GM08714 (cell line): ENCODE results near the gene SHLD1.
"Not testable (repeated sequence)": the region's sequence is repeated elsewhere in the genome, so short reads cannot be mapped to it uniquely, and the experiment has no call there.

Experiments used
- H3K4me3 ChIP-seq: fragments of 200-500 bp; sonication (Bioruptor generic); 2 replicates; pipeline ENCODE4 v1.5.1; 2014; ENCODE audit warnings: mild to moderate bottlenecking, low read length, inconsistent platforms
- ZNF274 ChIP-seq: IDR thresholded peaks from 2 replicates; pipeline ENCODE4 v1.6.1; 2012; ENCODE audit warnings: mild to moderate bottlenecking, low read depth, low read length

SHLD1 gene

DNA sequence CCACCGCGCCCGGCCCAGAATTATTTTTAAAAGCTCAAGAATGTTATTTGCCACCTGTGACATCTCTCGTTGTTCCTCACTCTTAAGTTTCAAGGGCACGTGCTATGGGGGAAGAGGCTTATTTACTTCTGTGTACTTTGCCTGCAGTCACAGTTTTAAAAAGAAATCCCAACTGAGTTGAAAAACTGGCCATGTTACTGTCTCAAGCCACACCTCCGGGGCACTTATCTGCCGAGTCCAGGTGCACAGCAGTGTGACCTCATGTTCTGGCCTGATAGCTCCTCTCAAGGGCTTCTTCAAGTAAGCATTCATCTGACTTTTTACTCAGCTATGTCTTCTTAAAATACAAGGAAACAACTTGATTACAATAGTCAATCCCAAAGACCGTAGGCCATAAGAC is 34.5 kb downstream of the SHLD1 start:
- no peak overlapping the region for H3K4me3 ChIP-seq
- no peak for TF ChIP-seq ZNF274

- no peak for TF ChIP-seq ZNF274
- no peak overlapping the region for H3K4me3 ChIP-seq
These were observed 34.9 kb downstream of the SHLD1 start for GRCh38 chr20:5785146-5785545.

- no peak overlapping the region for H3K4me3 ChIP-seq
- TF ChIP-seq ZNF274 = no peak
These were observed 37.0 kb downstream of the SHLD1 start for GRCh38 chr20:5786930-5787795.

GRCh38 chr20:5787796-5788165 is 37.6 kb downstream of the SHLD1 start:
- no peak overlapping the region for H3K4me3 ChIP-seq
- no peak for TF ChIP-seq ZNF274

GRCh38 chr20:5788385-5788895 is 38.2 kb downstream of the SHLD1 start:
- no peak for TF ChIP-seq ZNF274
- no peak overlapping the region for H3K4me3 ChIP-seq

- TF ChIP-seq ZNF274 = no peak
- H3K4me3 ChIP-seq = no peak overlapping the region
These were observed 39.6 kb downstream of the SHLD1 start for GRCh38 chr20:5789827-5790226.

DNA sequence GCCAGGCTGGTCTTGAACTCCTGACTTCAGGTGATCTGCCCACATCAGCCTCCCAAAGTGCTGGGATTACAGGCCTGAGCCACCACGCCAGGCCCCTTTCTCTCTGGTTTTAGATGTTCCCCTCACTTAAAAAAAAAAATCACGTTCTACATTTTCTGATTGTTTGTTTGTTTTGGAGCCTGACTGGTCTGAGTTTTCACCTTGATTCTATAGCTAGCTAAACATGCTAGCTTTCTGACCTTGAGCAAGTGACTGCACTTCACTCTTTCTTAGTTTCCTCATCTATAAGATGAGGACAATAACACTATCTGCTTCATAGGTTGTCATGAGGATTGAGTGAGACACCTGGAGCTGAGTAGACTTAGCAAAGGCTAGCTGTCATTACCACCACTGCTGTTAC is 43.7 kb downstream of the SHLD1 start:
- no peak for TF ChIP-seq ZNF274
- no peak overlapping the region for H3K4me3 ChIP-seq

DNA sequence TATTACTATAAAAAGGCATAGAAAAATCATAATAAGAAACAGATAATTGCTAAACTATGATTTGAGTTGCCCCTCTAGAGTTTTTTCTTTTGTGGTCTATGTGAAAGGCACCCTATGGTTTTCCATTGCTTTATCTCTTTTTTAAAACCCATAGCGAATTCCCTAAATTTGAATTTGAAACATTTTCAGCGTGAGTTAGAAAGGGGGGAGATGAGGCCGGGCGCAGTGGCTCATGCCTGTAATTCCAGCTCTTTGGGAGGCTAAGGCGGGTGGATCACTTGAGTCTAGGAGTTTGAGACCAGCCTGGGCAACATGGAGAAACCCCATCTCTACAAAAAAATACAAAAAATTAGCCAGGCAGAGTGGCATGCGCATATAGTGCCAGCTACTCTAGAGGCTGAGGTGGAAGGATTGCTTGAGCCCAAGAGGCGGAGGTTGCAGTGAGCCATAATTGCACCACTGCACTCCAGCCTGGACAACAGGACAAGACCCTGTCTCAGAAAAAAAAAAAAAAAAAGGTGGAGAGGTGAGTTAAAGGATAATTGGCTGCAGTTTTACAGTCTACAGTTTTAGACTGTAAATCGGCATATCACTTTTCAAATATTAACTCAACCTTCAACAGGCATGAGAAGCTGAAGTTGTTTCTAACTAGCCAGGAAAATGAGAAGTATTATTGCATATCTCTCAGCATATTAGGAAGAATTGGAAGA is 46.3 kb downstream of the SHLD1 start:
- TF ChIP-seq ZNF274 = no peak
- H3K4me3 ChIP-seq = no peak overlapping the region

DNA sequence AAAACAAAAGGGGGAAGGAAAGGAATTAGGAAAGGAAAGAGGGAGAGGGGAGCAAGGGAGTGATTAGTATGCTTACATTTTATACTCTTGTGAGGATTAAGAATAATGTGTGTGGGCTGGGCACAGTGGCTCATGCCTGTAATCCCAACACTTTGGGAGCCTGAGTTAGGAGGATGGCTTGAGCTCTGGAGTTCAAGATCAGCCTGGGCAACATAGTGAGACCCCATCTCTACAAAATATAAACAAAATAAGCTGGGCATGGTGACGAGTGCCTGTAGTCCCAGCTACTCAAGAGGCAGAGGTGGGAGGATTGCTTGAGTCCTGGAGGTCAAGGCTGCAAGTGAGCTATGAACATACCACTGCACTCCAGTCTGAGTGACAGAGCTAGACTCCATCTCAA is 47.0 kb downstream of the SHLD1 start:
- no peak overlapping the region for H3K4me3 ChIP-seq
- TF ChIP-seq ZNF274 = no peak

DNA sequence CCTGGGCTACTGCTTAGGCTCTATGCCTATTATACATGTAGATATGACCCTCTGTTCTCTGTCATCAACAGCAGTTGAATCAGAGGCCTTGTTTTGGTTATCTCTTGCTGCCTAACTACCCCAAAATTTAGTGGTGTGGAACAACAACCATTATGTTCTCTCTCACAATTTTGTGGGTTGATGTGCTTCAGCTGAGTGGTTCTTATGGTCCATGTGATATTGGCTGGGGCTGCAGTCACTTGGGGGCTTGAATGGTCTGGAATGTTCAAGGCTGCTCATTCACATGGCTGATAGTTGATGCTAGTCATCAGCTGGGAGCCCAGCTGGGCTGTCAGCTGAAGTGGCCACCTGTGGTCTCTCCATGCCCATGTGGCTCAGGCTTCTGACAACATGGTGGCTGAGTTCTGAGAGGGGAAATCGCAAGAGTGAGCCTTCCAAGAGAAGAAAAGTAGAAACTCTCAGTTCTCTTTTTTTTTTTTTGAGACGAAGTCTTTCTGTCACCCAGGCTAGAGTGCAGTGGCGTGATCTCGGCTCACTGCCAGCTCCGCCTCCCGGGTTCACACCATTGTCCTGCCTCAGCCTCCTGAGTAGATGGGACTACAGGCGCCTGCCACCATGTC is 47.8 kb downstream of the SHLD1 start:
- no peak for TF ChIP-seq ZNF274
- H3K4me3 ChIP-seq = no peak overlapping the region

DNA sequence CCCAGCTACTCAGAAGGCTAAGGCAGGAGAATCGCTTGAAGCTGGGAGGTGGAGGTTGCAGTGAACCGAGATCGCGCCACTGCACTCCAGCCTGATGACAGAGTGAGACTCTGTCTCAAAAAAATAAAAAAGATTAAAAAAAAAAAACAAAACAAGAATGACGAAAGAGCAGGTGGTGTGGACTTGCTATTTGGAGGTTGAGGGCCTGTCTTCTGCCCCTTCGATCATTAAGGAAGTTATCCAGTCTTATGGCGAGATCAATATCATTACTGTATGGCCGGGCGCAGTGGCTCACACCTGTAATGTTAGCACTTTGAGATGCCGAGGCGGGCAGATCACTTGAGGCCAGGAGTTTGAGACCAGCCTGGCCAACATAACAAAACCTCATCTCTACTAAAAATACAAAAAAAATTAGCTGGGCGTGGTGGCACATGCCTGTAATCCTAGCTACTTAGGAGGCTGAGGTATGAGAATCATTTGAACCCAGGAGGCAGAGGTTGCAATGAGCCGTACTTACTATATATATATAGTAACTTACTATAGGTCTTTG is 53.6 kb downstream of the SHLD1 start:
- H3K4me3 ChIP-seq = not testable (repeated sequence)

- no peak for TF ChIP-seq ZNF274
- H3K4me3 ChIP-seq = no peak overlapping the region
These were observed 56.5 kb downstream of the SHLD1 start for GRCh38 chr20:5806457-5807263.

GRCh38 chr20:5807431-5807830 is 57.2 kb downstream of the SHLD1 start:
- no peak for TF ChIP-seq ZNF274
- no peak overlapping the region for H3K4me3 ChIP-seq

DNA sequence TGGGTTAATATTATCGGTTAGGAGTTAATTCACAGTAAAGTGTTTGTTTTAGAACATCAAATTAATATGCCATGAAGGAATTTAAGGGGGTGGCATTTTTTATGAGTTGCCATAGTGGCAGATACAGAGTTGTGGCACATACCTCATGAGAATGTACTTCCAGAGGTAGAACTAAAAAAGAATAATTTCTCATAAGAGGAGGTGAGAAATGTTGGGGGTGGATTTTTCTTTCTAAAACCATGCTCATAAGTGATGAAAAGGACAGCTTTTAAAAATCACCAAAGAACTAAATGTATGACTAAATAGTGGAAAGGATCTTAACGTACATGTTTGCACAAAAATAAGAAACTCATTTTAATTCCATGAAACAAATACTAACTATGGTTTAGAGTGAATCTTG is 58.7 kb downstream of the SHLD1 start:
- no peak for TF ChIP-seq ZNF274

More for the DNA sequence above, 58.7 kb downstream of the SHLD1 start:
- H3K4me3 ChIP-seq = no peak overlapping the region
